Neural progenitor cell (in vitro differentiated cells): Measurements from ENCODE around the gene TNRC18. TPM values are rescaled to one million over a fixed set of nuclear protein-coding genes. Genes with fewer than 3 reads are reported as not detected.
A peak's percentile ranks its signal among the peaks of the same experiment; 100 is the strongest.

Experiments
- DNase-seq: peaks from one replicate; pipeline ENCODE4 v3.0.0-alpha.2; 2016; ENCODE audit warnings: low spot score
- H2AFZ ChIP-seq: fragments of 200-600 bp; sonication (generic); replicated peaks from 2 replicates; pipeline ENCODE4 v1.6.1; 2016; ENCODE audit warnings: antibody characterized with exemption
- H3F3A ChIP-seq: fragments of 200-600 bp; sonication (generic); 2 replicates; pipeline ENCODE4 v1.6.1; 2016; ENCODE audit warnings: antibody characterized with exemption, low read depth
- H3K27ac ChIP-seq: fragments of 200-600 bp; sonication (generic); 2 replicates; pipeline ENCODE4 v1.5.1; 2016; ENCODE audit warnings: mild to moderate bottlenecking
- H3K27me3 ChIP-seq: fragments of 200-600 bp; sonication (generic); 2 replicates; pipeline ENCODE4 v1.6.1; 2016; ENCODE audit warnings: mild to moderate bottlenecking, moderate library complexity
- H3K36me3 ChIP-seq: fragments of 200-600 bp; sonication (generic); 2 replicates; pipeline ENCODE4 v1.5.1; 2016
- H3K4me1 ChIP-seq: fragments of 200-600 bp; sonication (generic); 2 replicates; pipeline ENCODE4 v1.6.1; 2016; ENCODE audit warnings: mixed run types
- H3K4me2 ChIP-seq: fragments of 200-600 bp; sonication (generic); 2 replicates; pipeline ENCODE4 v1.6.1; 2016
- H3K4me3 ChIP-seq: fragments of 200-600 bp; sonication (generic); 2 replicates; pipeline ENCODE4 v1.5.1; 2016
- H3K79me2 ChIP-seq: fragments of 200-600 bp; sonication (generic); 2 replicates; pipeline ENCODE4 v1.6.1; 2016; ENCODE audit warnings: low read depth
- H3K9ac ChIP-seq: fragments of 200-600 bp; sonication (generic); 2 replicates; pipeline ENCODE4 v1.6.1; 2016
- H3K9me3 ChIP-seq: fragments of 200-600 bp; sonication (generic); 2 replicates; pipeline ENCODE4 v1.5.1; 2016; ENCODE audit warnings: low read depth
- H4K20me1 ChIP-seq: fragments of 200-600 bp; sonication (generic); 2 replicates; pipeline ENCODE4 v1.6.1; 2016; ENCODE audit warnings: low read depth
- H3K27ac Mint-ChIP-seq: 3 replicates; pipeline ENCODE4 v1.8.0; 2021; ENCODE audit warnings: mixed read lengths
- H3K27me3 Mint-ChIP-seq: 2 replicates; pipeline ENCODE4 v1.8.0; 2022; ENCODE audit warnings: low read depth, mild to moderate bottlenecking, inconsistent platforms, moderate library complexity, mixed read lengths; ENCODE audit not compliant: insufficient read depth
- H3K36me3 Mint-ChIP-seq: 3 replicates; pipeline ENCODE4 v1.8.0; 2021; ENCODE audit warnings: mixed read lengths
- H3K4me1 Mint-ChIP-seq: 3 replicates; pipeline ENCODE4 v1.8.0; 2021; ENCODE audit warnings: mixed read lengths
- H3K4me3 Mint-ChIP-seq: 3 replicates; pipeline ENCODE4 v1.8.0; 2021; ENCODE audit warnings: mild to moderate bottlenecking, moderate library complexity, mixed read lengths
- H3K9me3 Mint-ChIP-seq: 3 replicates; pipeline ENCODE4 v1.8.0; 2020; ENCODE audit warnings: mixed read lengths
- CTCF ChIP-seq: fragments of 200-600 bp; sonication (generic); IDR thresholded peaks from 2 replicates; pipeline ENCODE4 v1.5.1; 2017; ENCODE audit warnings: antibody characterized with exemption, mild to moderate bottlenecking
- EZH2 ChIP-seq: fragments of 200-600 bp; sonication (generic); IDR thresholded peaks from 2 replicates; pipeline ENCODE4 v1.6.1; 2017; ENCODE audit warnings: antibody characterized with exemption, mild to moderate bottlenecking, moderate library complexity
- EZH2phosphoT487 ChIP-seq: fragments of 200-600 bp; sonication (generic); IDR thresholded peaks from 2 replicates; pipeline ENCODE4 v1.6.1; 2017; ENCODE audit warnings: antibody characterized with exemption
- total RNA-seq: library from RNA; depleted of rRNA; stranded (reverse); fragments of >200 nt; gene quantifications from 2 replicates; pipeline ENCODE4 v1.2.3, GENCODE V29; 2015; ENCODE audit warnings: low replicate concordance

The TNRC18 gene
- total RNA-seq, 1 donor from 2014 or later, result 16.1 TPM

GRCh38 chr7:5424749-5425506 is 1.3 kb upstream of the TNRC18 start:
- peak overlapping the region; percentile 88 for H3K4me3 ChIP-seq
- no peak overlapping the region for H2AFZ ChIP-seq
- H3K4me2 ChIP-seq, result peak overlapping the region; percentile 87
- peak overlapping the region; percentile 51 for H3K9ac ChIP-seq
- H3K27ac ChIP-seq, result peak overlapping the region; percentile 94
- Mint-ChIP-seq H3K27ac (peak overlapping the region; percentile 100), H3K4me1 (peaks cover 13% of the 10 kb centered on the region), H3K27me3 (peaks cover 14% of the 10 kb centered on the region), H3K36me3 (peaks cover 2% of the 10 kb centered on the region), H3K4me3 (peak overlapping the region; percentile 96), H3K9me3 (no peaks in the 10 kb centered on the region)
- H4K20me1 ChIP-seq, result peaks cover 53% of the 10 kb centered on the region
- H3K9me3 ChIP-seq, result no peaks in the 10 kb centered on the region
- peak; percentile 60 for DNase-seq
- peaks cover 61% of the 10 kb centered on the region for H3K79me2 ChIP-seq
- H3K4me1 ChIP-seq, result peaks cover 22% of the 10 kb centered on the region
- no peak for TF ChIP-seq EZH2phosphoT487
- peak; percentile 35 for TF ChIP-seq EZH2
- no peak for TF ChIP-seq CTCF
- peaks cover 55% of the 10 kb centered on the region for H3K27me3 ChIP-seq
- no peaks in the 10 kb centered on the region for H3K36me3 ChIP-seq
- peaks cover 67% of the 10 kb centered on the region for H3F3A ChIP-seq

- Histone ChIP-seq H3K27ac (peak overlapping the region; percentile 94), H3K9ac (peak overlapping the region; percentile 51), H3K4me1 (peaks cover 20% of the 10 kb centered on the region), H2AFZ (no peak overlapping the region), H3K79me2 (peaks cover 69% of the 10 kb centered on the region), H3K9me3 (no peaks in the 10 kb centered on the region), H3K4me3 (peak overlapping the region; percentile 88), H3K36me3 (no peaks in the 10 kb centered on the region), H3K27me3 (peaks cover 55% of the 10 kb centered on the region), H4K20me1 (peaks cover 53% of the 10 kb centered on the region), H3F3A (peaks cover 74% of the 10 kb centered on the region), H3K4me2 (peak overlapping the region; percentile 87)
- Mint-ChIP-seq H3K4me1 (peaks cover 9% of the 10 kb centered on the region), H3K4me3 (peak overlapping the region; percentile 96), H3K36me3 (peaks cover 2% of the 10 kb centered on the region), H3K27me3 (peaks cover 10% of the 10 kb centered on the region), H3K9me3 (no peaks in the 10 kb centered on the region), H3K27ac (peak overlapping the region; percentile 100)
- DNase-seq, result peak; percentile 98
- TF ChIP-seq CTCF, result no peak
- TF ChIP-seq EZH2, result no peak
- peak; percentile 11 for TF ChIP-seq EZH2phosphoT487
Observed at GRCh38 chr7:5423976-5424748, 528 bp upstream of the TNRC18 start.

GRCh38 chr7:5422396-5423305 is 983 bp downstream of the TNRC18 start:
- H3K36me3 Mint-ChIP-seq, result peaks cover 2% of the 10 kb centered on the region
- peaks cover 19% of the 10 kb centered on the region for H3K4me1 Mint-ChIP-seq
- peak overlapping the region; percentile 88 for H3K4me3 ChIP-seq
- H3K36me3 ChIP-seq, result no peaks in the 10 kb centered on the region
- peak overlapping the region; percentile 88 for H3K27ac ChIP-seq
- peaks cover 51% of the 10 kb centered on the region for H3K27me3 ChIP-seq
- H3K9me3 ChIP-seq, result no peaks in the 10 kb centered on the region
- H2AFZ ChIP-seq, result no peak overlapping the region
- peak overlapping the region; percentile 96 for H3K4me3 Mint-ChIP-seq
- peak overlapping the region; percentile 96 for H3K4me2 ChIP-seq
- H4K20me1 ChIP-seq, result peaks cover 55% of the 10 kb centered on the region
- peaks cover 21% of the 10 kb centered on the region for H3K4me1 ChIP-seq
- H3K27ac Mint-ChIP-seq, result peak overlapping the region; percentile 97
- H3K9me3 Mint-ChIP-seq, result no peaks in the 10 kb centered on the region
- peaks cover 18% of the 10 kb centered on the region for H3K27me3 Mint-ChIP-seq
- TF ChIP-seq CTCF (no peak), EZH2phosphoT487 (no peak), EZH2 (no peak)
- H3K9ac ChIP-seq, result peak overlapping the region; percentile 69
- H3K79me2 ChIP-seq, result peaks cover 79% of the 10 kb centered on the region
- DNase-seq, result peak; percentile 83
- H3F3A ChIP-seq, result peaks cover 75% of the 10 kb centered on the region
